Panc1 (cell line): ENCODE measurements around the gene RHEB. TPM values are rescaled to one million over a fixed set of nuclear protein-coding genes. Genes with fewer than 3 reads are reported as not detected.
A peak's percentile ranks its signal among the peaks of the same experiment; 100 is the strongest.

Experiments used
- ATAC-seq: fragments of 200-7000 bp; cut with Tn5 transposase; 2 replicates; pipeline ENCODE4 v1.9.1; 2020; ENCODE audit warnings: mild to moderate bottlenecking, moderate library complexity
- BruUV-seq: library from RNA; stranded (reverse); fragments of 400-500 nt; replicated peaks from 2 replicates; lab custom pipeline; 2021; lab: Mats Ljungman, UMichigan
- CTCF ChIA-PET: fragments of 300-600 bp; sonication (Branson Sonifier 250); formaldehyde crosslinking; loops from one replicate; lab custom pipeline; 2022; ENCODE audit warnings: antibody characterized with exemption; lab: Charles Lee
- POLR2A ChIA-PET: fragments of 300-600 bp; sonication (Branson Sonifier 250); formaldehyde crosslinking; loops from one replicate; lab custom pipeline; 2022; ENCODE audit warnings: antibody characterized with exemption; lab: Charles Lee
- DNase-seq: peaks from one replicate; pipeline ENCODE4 v3.0.0-alpha.2; 2010; ENCODE audit warnings: low read depth, low spot score
- H3K27ac ChIP-seq: 2 replicates; pipeline ENCODE4 v1.5.1; 2011; ENCODE audit warnings: mild to moderate bottlenecking, low read length, inconsistent platforms
- H3K27me3 ChIP-seq: fragments of 200-500 bp; sonication (Bioruptor generic); 2 replicates; pipeline ENCODE4 v1.6.0; 2014; ENCODE audit warnings: low read length, inconsistent platforms; ENCODE audit not compliant: control insufficient read depth, insufficient read depth
- H3K36me3 ChIP-seq: fragments of 200-500 bp; sonication (Bioruptor generic); 2 replicates; pipeline ENCODE4 v1.5.1; 2014; ENCODE audit warnings: inconsistent platforms, mild to moderate bottlenecking, low read length, moderate library complexity; ENCODE audit not compliant: control insufficient read depth, insufficient read depth
- H3K4me1 ChIP-seq: 2 replicates; pipeline ENCODE4 v1.5.1; 2011; ENCODE audit warnings: inconsistent platforms, mild to moderate bottlenecking, low read length, moderate library complexity; ENCODE audit not compliant: control insufficient read depth, insufficient read depth
- H3K4me3 ChIP-seq, 2 experiments: 2 replicates each; pipeline ENCODE4 v1.5.1; 2011 to 2012; ENCODE audit warnings: low read depth in 2 of 2, low read length in 2 of 2, mild to moderate bottlenecking in 2 of 2, inconsistent platforms in 1 of 2, moderate library complexity in 1 of 2
- H3K9me3 ChIP-seq: fragments of 200-500 bp; sonication (Bioruptor generic); 2 replicates; pipeline ENCODE4 v1.5.1; 2014; ENCODE audit warnings: low read depth, mild to moderate bottlenecking, inconsistent platforms, low read length, moderate library complexity; ENCODE audit not compliant: control insufficient read depth, insufficient read depth
- POLR2AphosphoS5 ChIP-seq: IDR thresholded peaks from 2 replicates; pipeline ENCODE4 v1.6.1; 2012; ENCODE audit warnings: mild to moderate bottlenecking, low read depth, low read length, moderate library complexity
- SIN3A ChIP-seq: IDR thresholded peaks from 2 replicates; pipeline ENCODE4 v1.6.1; 2012; ENCODE audit warnings: low read depth, mild to moderate bottlenecking, low read length, moderate library complexity, borderline replicate concordance; ENCODE audit not compliant: insufficient read depth
- TCF7L2 ChIP-seq: IDR thresholded peaks from 2 replicates; pipeline ENCODE4 v1.6.1; 2011; ENCODE audit warnings: mild to moderate bottlenecking, low read depth, low read length, inconsistent platforms
- in situ Hi-C: cut with HindIII; loops from 2 replicates; pipeline ENCODE4 v1.10.0; 2016; ENCODE audit warnings: low sequenced_read_pairs, low pct_unique_long_range_greater_than_20kb
- intact Hi-C: fragments of 100-400 bp; cut with micrococcal nuclease; formaldehyde crosslinking; loops from one replicate; pipeline ENCODE4 v1.10.0; 2022; ENCODE audit not compliant: unreplicated experiment
- total RNA-seq: library from RNA; stranded (reverse); gene quantifications from one replicate; pipeline ENCODE4 v1.2.1, GENCODE V29; 2021; ENCODE audit not compliant: unreplicated experiment
- TF ChIP-seq, protein P1 (sequence below), 2 experiments: IDR thresholded peaks; 2 replicates each; pipeline ENCODE4 v1.6.1; 2011 to 2012; ENCODE audit warnings: low read depth in 2 of 2, control low read depth in 1 of 2, low read length in 1 of 2, mild to moderate bottlenecking in 1 of 2, moderate library complexity in 1 of 2; ENCODE audit not compliant: insufficient read depth in 1 of 2
- TF ChIP-seq, protein P2 (sequence below): fragments of 450-650 bp; IDR thresholded peaks from 2 replicates; pipeline ENCODE4 v1.5.1; 2017; ENCODE audit warnings: mild to moderate bottlenecking

RHEB gene
- total RNA-seq, 1 experiment from 2014 or later = 259 TPM

DNA sequence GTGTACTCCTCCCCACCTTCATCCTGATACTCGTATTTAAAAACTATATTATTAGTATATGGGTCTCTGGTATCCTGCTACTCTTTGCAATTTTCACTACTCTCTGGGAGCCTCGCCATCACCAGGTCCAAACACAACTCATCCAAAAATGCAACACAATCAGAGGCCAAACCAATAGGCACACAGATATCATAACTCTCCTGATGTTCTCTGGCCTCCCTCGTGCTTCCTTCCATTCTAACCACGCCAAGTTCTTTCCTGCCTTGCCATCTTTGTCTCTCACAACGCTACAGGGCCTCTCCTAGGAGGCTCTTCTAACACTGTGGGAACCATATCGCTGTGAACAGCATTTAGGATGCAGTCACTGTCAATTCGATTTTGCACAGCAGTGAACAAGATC lies 7.3 kb downstream of the RHEB start:
- ChIA-PET CTCF (no interaction called here), POLR2A (no interaction called here)
- in situ Hi-C loops (no loop called here), intact Hi-C loops (no loop called here)
- no peak overlapping the region for H3K4me3 ChIP-seq
- TF ChIP-seq TCF7L2 (no peak), POLR2AphosphoS5 (no peak), SIN3A (no peak)
- TF ChIP-seq, protein P1, sequence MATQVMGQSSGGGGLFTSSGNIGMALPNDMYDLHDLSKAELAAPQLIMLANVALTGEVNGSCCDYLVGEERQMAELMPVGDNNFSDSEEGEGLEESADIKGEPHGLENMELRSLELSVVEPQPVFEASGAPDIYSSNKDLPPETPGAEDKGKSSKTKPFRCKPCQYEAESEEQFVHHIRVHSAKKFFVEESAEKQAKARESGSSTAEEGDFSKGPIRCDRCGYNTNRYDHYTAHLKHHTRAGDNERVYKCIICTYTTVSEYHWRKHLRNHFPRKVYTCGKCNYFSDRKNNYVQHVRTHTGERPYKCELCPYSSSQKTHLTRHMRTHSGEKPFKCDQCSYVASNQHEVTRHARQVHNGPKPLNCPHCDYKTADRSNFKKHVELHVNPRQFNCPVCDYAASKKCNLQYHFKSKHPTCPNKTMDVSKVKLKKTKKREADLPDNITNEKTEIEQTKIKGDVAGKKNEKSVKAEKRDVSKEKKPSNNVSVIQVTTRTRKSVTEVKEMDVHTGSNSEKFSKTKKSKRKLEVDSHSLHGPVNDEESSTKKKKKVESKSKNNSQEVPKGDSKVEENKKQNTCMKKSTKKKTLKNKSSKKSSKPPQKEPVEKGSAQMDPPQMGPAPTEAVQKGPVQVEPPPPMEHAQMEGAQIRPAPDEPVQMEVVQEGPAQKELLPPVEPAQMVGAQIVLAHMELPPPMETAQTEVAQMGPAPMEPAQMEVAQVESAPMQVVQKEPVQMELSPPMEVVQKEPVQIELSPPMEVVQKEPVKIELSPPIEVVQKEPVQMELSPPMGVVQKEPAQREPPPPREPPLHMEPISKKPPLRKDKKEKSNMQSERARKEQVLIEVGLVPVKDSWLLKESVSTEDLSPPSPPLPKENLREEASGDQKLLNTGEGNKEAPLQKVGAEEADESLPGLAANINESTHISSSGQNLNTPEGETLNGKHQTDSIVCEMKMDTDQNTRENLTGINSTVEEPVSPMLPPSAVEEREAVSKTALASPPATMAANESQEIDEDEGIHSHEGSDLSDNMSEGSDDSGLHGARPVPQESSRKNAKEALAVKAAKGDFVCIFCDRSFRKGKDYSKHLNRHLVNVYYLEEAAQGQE (IDR thresholded peaks at IDR 0.05; ENCODE audit: insufficient read depth in 1 of 2, low read depth in 2 of 2, low read length in 1 of 2) = no peak
- TF ChIP-seq, protein P2, sequence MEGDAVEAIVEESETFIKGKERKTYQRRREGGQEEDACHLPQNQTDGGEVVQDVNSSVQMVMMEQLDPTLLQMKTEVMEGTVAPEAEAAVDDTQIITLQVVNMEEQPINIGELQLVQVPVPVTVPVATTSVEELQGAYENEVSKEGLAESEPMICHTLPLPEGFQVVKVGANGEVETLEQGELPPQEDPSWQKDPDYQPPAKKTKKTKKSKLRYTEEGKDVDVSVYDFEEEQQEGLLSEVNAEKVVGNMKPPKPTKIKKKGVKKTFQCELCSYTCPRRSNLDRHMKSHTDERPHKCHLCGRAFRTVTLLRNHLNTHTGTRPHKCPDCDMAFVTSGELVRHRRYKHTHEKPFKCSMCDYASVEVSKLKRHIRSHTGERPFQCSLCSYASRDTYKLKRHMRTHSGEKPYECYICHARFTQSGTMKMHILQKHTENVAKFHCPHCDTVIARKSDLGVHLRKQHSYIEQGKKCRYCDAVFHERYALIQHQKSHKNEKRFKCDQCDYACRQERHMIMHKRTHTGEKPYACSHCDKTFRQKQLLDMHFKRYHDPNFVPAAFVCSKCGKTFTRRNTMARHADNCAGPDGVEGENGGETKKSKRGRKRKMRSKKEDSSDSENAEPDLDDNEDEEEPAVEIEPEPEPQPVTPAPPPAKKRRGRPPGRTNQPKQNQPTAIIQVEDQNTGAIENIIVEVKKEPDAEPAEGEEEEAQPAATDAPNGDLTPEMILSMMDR = no peak
- no TSS peak for BruUV-seq
- peaks cover 76% of the 10 kb centered on the region for H3K4me1 ChIP-seq
- H3K27ac ChIP-seq = peak overlapping the region; percentile 17; the same call in 1 of the 2 replicates
- H3K36me3 ChIP-seq = no peaks in the 10 kb centered on the region
- DNase-seq = no peak
- no peaks in the 10 kb centered on the region for H3K27me3 ChIP-seq
- no peaks in the 10 kb centered on the region for H3K9me3 ChIP-seq
- ATAC-seq = no peak

DNA sequence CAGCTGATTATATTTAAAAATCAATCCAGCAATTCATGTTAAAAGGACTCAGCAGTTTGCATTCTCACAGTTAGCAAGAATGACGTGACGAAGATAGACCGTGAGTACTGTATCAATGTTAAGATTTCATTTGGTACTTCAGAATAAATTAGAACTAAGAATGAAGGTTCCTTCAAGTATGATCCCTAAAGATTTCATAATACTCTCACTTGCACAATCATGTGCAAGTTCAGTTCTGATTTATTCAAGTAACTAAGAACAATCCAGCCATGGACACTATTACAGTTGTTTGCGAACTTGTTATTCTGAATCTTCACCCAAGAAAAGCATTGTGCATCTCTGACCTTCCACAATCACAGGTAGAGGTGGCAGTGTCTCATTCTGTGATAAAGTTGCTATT lies 7.7 kb downstream of the RHEB start:
- H3K27ac ChIP-seq = no peak overlapping the region
- no peaks in the 10 kb centered on the region for H3K36me3 ChIP-seq
- DNase-seq = no peak
- H3K27me3 ChIP-seq = no peaks in the 10 kb centered on the region
- H3K4me1 ChIP-seq = peaks cover 76% of the 10 kb centered on the region
- TF ChIP-seq SIN3A (no peak), TCF7L2 (no peak), POLR2AphosphoS5 (no peak)
- TF ChIP-seq, protein P2 = no peak
- TF ChIP-seq, protein P1 (IDR thresholded peaks at IDR 0.05; ENCODE audit: insufficient read depth in 1 of 2, low read depth in 2 of 2, low read length in 1 of 2) = no peak
- no peaks in the 10 kb centered on the region for H3K9me3 ChIP-seq
- no TSS peak for BruUV-seq
- no peak overlapping the region for H3K4me3 ChIP-seq
- no peak for ATAC-seq
- ChIA-PET POLR2A (no interaction called here), CTCF (no interaction called here)
- intact Hi-C loops = no loop called here
- in situ Hi-C loops = no loop called here
